Stimulated activated CD8-positive, alpha-beta memory T cell treated with anti-CD3 and anti-CD28 coated beads, Interleukin-12 subunit alpha, Interleukin-12 subunit beta, amount 100 ng/mL, for 1 hour (primary cell): ENCODE data around the gene LSMEM2.
"Not testable (repeated sequence)": the region's sequence is repeated elsewhere in the genome, so short reads cannot be mapped to it uniquely, and the experiment has no call there.

ENCODE experiments used
- DNase-seq: peaks from one replicate; pipeline ENCODE4 v3.0.0-alpha.2; 2020; ENCODE audit warnings: low read depth

LSMEM2 gene

GRCh38 chr3:50264964-50265485 is 13.9 kb upstream of the LSMEM2 start:
- DNase-seq = no peak

- DNase-seq = no peak
These were observed 13.3 kb upstream of the LSMEM2 start for GRCh38 chr3:50265571-50265970.

GRCh38 chr3:50266017-50266416 is 12.9 kb upstream of the LSMEM2 start:
- DNase-seq = no peak

GRCh38 chr3:50266836-50267235 is 12.1 kb upstream of the LSMEM2 start:
- no peak for DNase-seq

- DNase-seq = no peak
These were observed 11.5 kb upstream of the LSMEM2 start for GRCh38 chr3:50267280-50267913.

DNA sequence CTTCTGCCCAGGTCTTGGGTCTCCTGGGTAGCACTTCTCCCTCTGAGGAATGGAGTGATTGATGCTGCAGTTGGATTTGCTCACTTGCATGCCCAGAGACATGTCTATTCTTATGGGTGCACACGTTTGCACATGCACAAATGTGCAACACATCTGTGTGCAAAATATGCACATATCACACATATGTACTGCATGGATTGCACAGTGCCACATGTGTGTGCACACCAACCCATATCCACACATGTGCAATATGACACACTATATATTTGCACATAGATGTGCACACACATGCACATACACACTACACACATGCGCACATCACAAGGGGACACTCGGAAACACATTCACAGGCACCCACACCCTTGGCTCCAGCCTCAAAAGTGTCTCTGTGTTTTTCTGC is 10.6 kb upstream of the LSMEM2 start:
- DNase-seq = no peak

DNA sequence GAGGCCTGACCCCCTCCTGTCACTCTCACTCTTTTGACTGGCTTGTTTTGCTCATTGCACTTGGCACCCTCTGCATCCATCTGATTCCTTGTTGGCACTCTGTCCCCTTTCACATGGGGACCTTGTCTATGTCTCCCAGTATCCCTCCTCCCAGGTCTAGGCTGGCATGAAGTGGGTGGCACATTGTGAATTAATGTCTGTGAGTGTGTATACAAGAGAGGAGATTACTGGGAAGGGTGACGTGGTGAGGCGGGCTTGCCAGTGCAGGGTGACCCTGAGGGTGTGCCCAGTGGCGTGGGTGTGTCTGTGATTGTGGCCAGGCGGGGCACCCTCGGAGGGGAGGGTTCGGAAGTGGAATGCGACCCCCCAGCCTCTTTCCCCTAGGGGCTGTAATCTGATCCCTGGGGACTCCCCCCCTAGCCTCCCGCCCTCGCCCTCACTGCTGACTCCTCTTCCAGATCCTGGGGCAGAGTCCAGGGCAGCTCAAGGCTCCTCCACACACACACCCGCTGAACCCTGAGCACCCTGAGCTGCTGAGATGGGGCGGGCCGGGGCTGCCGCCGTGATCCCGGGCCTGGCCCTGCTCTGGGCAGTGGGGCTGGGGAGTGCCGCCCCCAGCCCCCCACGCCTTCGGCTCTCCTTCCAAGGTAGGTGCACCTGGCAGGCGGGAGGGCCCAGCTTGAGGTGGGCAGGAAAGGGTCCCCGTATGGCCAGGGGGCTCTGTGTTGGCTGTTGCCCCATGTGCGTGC is 10.0 kb upstream of the LSMEM2 start, which contains the start of gene SEMA3B:
Gene SEMA3B, plus strand, starts transcription at position 445 of the 749 bp plus-strand sequence. Its CDS starts 94 bp downstream, at position 539.
- DNase-seq = no peak

DNA sequence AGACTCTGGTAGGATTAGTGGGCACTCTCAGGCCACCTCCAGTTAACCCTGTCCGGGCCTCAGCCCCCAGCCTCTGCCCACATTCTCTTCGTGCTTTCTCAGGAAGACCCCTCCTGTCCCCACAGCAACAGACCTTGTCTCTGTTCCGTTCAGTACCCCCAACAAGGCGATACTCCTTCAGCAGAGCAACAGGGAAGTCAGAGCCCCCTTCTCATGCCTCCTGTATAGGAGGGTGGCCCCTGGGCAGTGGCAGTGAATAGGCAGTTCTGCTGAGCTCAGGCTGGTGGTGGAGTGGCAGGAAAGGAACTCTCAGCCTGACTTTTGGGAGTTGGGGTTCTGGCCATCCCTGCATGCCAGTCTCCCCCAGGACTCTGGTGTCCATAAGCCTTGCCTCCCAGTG is 9.4 kb upstream of the LSMEM2 start:
- no peak for DNase-seq

GRCh38 chr3:50269977-50270413 is 8.9 kb upstream of the LSMEM2 start:
- no peak for DNase-seq

DNA sequence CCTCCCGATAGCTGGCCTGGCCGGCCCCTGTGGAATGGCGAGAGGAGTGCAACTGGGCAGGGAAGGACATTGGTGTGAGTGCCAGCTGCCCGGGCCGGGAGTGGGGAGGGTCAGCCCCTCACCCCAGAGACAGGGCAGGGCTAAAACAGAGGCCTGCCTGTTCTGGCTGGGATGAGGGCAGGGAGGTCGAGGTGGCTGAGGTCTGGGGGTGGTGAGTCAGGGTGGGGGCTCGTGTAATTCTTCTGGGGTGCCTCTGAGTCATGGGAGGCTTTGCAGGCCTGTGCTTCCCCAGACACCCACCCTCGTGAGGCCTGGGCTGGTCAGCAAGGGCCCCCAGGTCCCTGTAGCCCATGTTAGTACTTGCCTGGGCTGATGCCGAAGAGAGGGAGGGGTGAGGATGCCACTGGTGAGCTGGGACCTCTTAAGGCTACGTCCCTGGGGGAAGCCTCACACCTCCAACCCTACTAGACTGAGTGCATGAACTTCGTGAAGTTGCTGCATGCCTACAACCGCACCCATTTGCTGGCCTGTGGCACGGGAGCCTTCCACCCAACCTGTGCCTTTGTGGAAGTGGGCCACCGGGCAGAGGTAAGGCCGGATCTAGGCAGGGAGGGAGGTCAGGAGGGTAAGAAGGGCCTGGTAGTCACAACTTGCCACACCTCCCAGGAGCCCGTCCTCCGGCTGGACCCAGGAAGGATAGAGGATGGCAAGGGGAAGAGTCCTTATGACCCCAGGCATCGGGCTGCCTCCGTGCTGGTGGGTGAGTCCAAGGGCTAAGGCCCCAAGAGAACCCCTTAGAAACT is 8.3 kb upstream of the LSMEM2 start:
- DNase-seq = no peak

DNA sequence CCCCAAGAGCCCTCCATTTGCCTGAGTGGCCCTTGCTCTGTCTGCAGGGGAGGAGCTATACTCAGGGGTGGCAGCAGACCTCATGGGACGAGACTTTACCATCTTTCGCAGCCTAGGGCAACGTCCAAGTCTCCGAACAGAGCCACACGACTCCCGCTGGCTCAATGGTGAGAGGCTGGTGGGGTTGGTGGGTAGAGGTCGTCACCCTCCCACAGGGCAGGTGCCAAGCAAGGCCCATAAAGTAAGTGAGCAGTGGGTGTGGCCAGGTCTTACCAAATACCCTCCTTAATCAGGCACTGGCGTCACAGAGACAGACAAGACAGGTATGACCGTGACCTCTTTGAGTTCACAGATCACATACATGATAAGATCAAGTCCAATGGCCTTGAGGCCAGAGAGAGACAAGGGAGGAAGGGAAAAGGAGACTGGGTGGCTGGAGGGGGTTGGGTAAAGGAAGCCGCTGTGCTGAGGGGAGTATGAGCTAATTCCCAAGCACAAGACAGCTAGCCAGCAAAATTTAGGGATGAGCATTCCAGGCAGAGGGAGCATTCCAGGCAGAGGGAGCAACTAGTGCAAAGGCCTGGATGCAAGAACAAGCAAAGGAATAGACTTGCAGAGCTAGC is 7.5 kb upstream of the LSMEM2 start:
- DNase-seq = no peak

DNA sequence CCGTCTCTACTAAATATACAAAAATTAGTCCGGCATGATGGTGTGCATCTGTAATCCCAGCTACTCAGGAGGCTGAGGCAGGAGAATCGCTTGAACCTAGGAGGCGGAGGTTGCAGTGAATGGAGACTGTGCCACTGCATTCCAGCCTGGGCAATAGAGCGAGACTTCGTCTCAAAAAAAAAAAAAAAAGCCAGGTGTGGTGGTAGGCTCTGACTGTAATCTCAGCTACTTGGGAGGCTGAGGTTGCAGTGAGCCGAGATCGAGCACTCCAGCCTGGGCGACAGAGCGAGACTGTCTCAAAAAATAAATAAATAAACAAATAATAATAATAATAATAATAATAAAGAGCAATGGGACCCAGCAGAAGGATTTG is 6.4 kb upstream of the LSMEM2 start:
- not testable (repeated sequence) for DNase-seq

GRCh38 chr3:50272911-50273688 is 5.8 kb upstream of the LSMEM2 start:
- peak; percentile 81 for DNase-seq

GRCh38 chr3:50273689-50274065 is 5.2 kb upstream of the LSMEM2 start:
- no peak for DNase-seq

GRCh38 chr3:50274371-50275104 is 4.3 kb upstream of the LSMEM2 start:
- peak; percentile 59 for DNase-seq

DNA sequence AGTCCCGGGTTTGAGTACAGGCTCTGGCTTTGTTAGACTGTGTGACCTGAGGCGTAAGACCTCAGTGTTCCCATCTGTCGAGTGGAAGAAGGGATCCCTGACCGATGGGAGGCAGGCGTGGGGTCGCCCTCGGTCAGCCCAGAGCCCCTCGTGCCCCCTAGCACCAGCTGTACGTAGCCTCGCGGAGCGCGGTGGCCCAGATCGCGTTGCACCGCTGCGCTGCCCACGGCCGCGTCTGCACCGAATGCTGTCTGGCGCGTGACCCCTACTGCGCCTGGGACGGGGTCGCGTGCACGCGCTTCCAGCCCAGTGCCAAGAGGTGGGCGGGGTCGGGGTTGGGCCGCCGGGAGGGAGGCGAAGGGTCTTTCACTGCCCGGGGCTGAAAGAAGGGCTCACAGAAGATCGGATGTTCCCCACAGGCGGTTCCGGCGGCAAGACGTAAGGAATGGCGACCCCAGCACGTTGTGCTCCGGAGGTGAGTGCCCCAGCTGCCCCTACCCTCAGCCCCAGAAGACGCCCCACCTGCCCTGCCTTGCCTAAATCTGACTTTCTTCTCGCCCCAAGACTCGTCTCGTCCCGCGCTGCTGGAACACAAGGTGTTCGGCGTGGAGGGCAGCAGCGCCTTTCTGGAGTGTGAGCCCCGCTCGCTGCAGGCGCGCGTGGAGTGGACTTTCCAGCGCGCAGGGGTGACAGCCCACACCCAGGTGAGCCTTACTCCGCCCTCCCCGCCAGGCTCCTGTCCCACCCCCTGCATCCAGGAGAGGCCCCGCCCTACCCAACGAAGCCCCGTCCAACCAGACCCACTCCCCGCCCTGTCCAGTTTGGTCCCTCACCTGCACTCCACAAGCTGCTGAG is 3.5 kb upstream of the LSMEM2 start:
- no peak for DNase-seq

DNA sequence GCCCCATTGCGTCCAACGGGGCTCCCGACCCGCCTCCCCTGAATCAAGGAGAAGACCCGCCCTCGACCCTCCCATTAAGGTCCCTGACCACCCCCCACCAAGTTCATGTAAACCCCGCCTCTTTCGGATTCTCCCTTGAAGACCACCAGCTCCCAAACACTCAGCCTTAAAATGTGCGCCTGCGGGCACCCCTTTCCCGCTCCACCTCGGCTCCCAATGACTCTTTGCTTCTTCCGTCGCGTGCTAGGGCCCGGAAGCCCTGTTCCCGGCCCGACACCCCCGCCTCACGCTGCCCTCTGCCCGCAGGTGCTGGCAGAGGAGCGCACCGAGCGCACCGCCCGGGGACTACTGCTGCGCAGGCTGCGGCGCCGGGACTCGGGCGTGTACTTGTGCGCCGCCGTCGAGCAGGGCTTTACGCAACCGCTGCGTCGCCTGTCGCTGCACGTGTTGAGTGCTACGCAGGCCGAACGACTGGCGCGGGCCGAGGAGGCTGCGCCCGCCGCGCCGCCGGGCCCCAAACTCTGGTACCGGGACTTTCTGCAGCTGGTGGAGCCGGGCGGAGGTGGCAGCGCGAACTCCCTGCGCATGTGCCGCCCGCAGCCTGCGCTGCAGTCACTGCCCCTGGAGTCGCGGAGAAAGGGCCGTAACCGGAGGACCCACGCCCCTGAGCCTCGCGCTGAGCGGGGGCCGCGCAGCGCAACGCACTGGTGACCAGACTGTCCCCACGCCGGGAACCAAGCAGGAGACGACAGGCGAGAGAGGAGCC is 2.7 kb upstream of the LSMEM2 start:
- no peak for DNase-seq

DNA sequence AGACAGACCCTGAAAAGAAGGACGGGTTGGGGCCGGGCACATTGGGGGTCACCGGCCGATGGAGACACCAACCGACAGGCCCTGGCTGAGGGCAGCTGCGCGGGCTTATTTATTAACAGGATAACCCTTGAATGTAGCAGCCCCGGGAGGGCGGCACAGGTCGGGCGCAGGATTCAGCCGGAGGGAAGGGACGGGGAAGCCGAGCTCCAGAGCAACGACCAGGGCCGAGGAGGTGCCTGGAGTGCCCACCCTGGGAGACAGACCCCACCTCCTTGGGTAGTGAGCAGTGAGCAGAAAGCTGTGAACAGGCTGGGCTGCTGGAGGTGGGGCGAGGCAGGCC is 2.2 kb upstream of the LSMEM2 start:
- DNase-seq = no peak
